ENCODE results near the gene SPRR4. TPM values are rescaled to one million over a fixed set of nuclear protein-coding genes. Genes with fewer than 3 reads are reported as not detected.

SPRR4 gene
- total RNA-seq, 1 experiment from 2014 or later = not detected

GRCh38 chr1:152983743-152984142 is 13.3 kb downstream of the SPRR4 start, which contains the start of gene SPRR1A:
Gene SPRR1A (plus strand): TSS chr1:152984081. CDS start chr1:152985231, 1,150 bp downstream.
- CTCF ChIA-PET = no interaction called here
- POLR2A ChIA-PET = no interaction called here
- no peaks in the 10 kb centered on the region for H3K9me3 ChIP-seq (ENCODE audit: control insufficient read depth, insufficient read depth, low read depth, low read length)
- DNase-seq (ENCODE audit: low read depth, low spot score) = no peak
- H3K4me3 ChIP-seq (ENCODE audit: low read depth in 2 of 2, low read length in 2 of 2) = no peak within 1 kb of the TSS
- ATAC-seq = no peak
- intact Hi-C loops (cut with micrococcal nuclease; ENCODE audit: unreplicated experiment) (no loop called here), in situ Hi-C loops (cut with HindIII; ENCODE audit: low pct_unique_long_range_greater_than_20kb, low sequenced_read_pairs) (no loop called here)
- no peaks in the 10 kb centered on the region for H3K36me3 ChIP-seq (ENCODE audit: control insufficient read depth, insufficient read depth, low read length)
- BruUV-seq (replicated peaks) = no TSS peak
- H3K4me1 ChIP-seq (ENCODE audit: control insufficient read depth, insufficient read depth, low read length) = no peaks in the 10 kb centered on the region
- TF ChIP-seq TCF7L2 (IDR thresholded peaks at IDR 0.05; ENCODE audit: low read depth, low read length) (no peak), CTCF (IDR thresholded peaks at IDR 0.05) (no peak), SIN3A (IDR thresholded peaks at IDR 0.05; ENCODE audit: borderline replicate concordance, insufficient read depth, low read depth, low read length) (no peak), POLR2AphosphoS5 (IDR thresholded peaks at IDR 0.05; ENCODE audit: low read depth, low read length) (no peak)
- TF ChIP-seq, protein P1, sequence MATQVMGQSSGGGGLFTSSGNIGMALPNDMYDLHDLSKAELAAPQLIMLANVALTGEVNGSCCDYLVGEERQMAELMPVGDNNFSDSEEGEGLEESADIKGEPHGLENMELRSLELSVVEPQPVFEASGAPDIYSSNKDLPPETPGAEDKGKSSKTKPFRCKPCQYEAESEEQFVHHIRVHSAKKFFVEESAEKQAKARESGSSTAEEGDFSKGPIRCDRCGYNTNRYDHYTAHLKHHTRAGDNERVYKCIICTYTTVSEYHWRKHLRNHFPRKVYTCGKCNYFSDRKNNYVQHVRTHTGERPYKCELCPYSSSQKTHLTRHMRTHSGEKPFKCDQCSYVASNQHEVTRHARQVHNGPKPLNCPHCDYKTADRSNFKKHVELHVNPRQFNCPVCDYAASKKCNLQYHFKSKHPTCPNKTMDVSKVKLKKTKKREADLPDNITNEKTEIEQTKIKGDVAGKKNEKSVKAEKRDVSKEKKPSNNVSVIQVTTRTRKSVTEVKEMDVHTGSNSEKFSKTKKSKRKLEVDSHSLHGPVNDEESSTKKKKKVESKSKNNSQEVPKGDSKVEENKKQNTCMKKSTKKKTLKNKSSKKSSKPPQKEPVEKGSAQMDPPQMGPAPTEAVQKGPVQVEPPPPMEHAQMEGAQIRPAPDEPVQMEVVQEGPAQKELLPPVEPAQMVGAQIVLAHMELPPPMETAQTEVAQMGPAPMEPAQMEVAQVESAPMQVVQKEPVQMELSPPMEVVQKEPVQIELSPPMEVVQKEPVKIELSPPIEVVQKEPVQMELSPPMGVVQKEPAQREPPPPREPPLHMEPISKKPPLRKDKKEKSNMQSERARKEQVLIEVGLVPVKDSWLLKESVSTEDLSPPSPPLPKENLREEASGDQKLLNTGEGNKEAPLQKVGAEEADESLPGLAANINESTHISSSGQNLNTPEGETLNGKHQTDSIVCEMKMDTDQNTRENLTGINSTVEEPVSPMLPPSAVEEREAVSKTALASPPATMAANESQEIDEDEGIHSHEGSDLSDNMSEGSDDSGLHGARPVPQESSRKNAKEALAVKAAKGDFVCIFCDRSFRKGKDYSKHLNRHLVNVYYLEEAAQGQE (IDR thresholded peaks at IDR 0.05; ENCODE audit: insufficient read depth in 1 of 2, low read depth in 2 of 2, low read length in 1 of 2) = no peak
- no peak within 1 kb of the TSS for H3K27ac ChIP-seq (ENCODE audit: low read length)
- H3K27me3 ChIP-seq (ENCODE audit: control insufficient read depth, insufficient read depth, low read length) = no peaks in the 10 kb centered on the region; the same call in none of the 2 replicates

DNA sequence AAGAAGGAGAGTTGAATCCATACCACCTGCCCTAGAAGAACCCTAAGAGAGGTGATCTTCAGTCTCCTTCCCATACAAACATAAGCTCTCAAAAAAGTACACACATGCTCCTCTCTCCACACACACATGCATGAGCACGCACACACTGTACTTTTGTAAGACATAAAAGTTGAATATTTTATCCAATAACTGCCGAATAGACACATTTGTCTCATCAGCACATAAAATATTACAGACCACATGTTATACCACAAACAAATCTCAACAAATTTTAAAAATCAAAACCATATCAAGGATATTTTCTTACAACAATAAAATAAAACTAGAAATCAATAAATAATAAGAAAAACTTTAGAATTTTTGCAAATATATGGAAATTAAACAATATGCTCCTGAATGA is 16.1 kb downstream of the SPRR4 start:
- no peak for ATAC-seq
- Histone ChIP-seq H3K4me1 (ENCODE audit: control insufficient read depth, insufficient read depth, low read length) (no peaks in the 10 kb centered on the region), H3K36me3 (ENCODE audit: control insufficient read depth, insufficient read depth, low read length) (no peaks in the 10 kb centered on the region), H3K27me3 (ENCODE audit: control insufficient read depth, insufficient read depth, low read length) (no peaks in the 10 kb centered on the region; the same call in none of the 2 replicates), H3K9me3 (ENCODE audit: control insufficient read depth, insufficient read depth, low read depth, low read length) (no peaks in the 10 kb centered on the region), H3K27ac (ENCODE audit: low read length) (no peak overlapping the region), H3K4me3 (ENCODE audit: low read depth in 2 of 2, low read length in 2 of 2) (no peak overlapping the region)
- in situ Hi-C loops (cut with HindIII; ENCODE audit: low pct_unique_long_range_greater_than_20kb, low sequenced_read_pairs) = no loop called here
- no TSS peak for BruUV-seq (replicated peaks)
- ChIA-PET CTCF (no interaction called here), POLR2A (no interaction called here)
- DNase-seq (ENCODE audit: low read depth, low spot score) = no peak
- intact Hi-C loops (cut with micrococcal nuclease; ENCODE audit: unreplicated experiment) = no loop called here
- TF ChIP-seq POLR2AphosphoS5 (IDR thresholded peaks at IDR 0.05; ENCODE audit: low read depth, low read length) (no peak), SIN3A (IDR thresholded peaks at IDR 0.05; ENCODE audit: borderline replicate concordance, insufficient read depth, low read depth, low read length) (no peak), TCF7L2 (IDR thresholded peaks at IDR 0.05; ENCODE audit: low read depth, low read length) (no peak), CTCF (IDR thresholded peaks at IDR 0.05) (no peak)
- TF ChIP-seq, protein P1 (IDR thresholded peaks at IDR 0.05; ENCODE audit: insufficient read depth in 1 of 2, low read depth in 2 of 2, low read length in 1 of 2) = no peak
